Neural cell (in vitro differentiated cells): ENCODE data around the gene XXYLT1. TPM values are rescaled to one million over a fixed set of nuclear protein-coding genes. Genes with fewer than 3 reads are reported as not detected.
"Not testable (repeated sequence)": the region's sequence is repeated elsewhere in the genome, so short reads cannot be mapped to it uniquely, and the experiment has no call there.

Experiments
- H2AFZ ChIP-seq: fragments of 200-600, 300-800 bp; sonication (generic), shearing (Covaris generic); 2 replicates; pipeline ENCODE4 v1.6.0; 2014; ENCODE audit warnings: low read depth, mild to moderate bottlenecking, antibody characterized with exemption, low read length, moderate library complexity
- H3F3A ChIP-seq: fragments of 200-600 bp; shearing (Covaris generic); 2 replicates; pipeline ENCODE4 v1.6.1; 2016; ENCODE audit warnings: mild to moderate bottlenecking, moderate library complexity, mixed read lengths, antibody characterized with exemption, low read length; ENCODE audit not compliant: insufficient read depth, poor library complexity, severe bottlenecking
- H3K27ac ChIP-seq: fragments of 200-600, 300-800 bp; sonication (generic), shearing (Covaris generic); 2 replicates; pipeline ENCODE4 v1.5.1; 2014; ENCODE audit warnings: mild to moderate bottlenecking, low read length, moderate library complexity
- H3K27me3 ChIP-seq: fragments of 300-800, 200-600 bp; sonication (generic), shearing (Covaris generic); 2 replicates; pipeline ENCODE4 v1.6.0; 2014; ENCODE audit warnings: mild to moderate bottlenecking, low read depth, low read length, moderate library complexity; ENCODE audit not compliant: insufficient read depth
- H3K36me3 ChIP-seq: fragments of 300-800, 200-600 bp; sonication (generic), shearing (Covaris generic); 2 replicates; pipeline ENCODE4 v1.5.1; 2014; ENCODE audit warnings: mild to moderate bottlenecking, antibody characterized with exemption, low read length, moderate library complexity; ENCODE audit not compliant: insufficient read depth
- H3K4me2 ChIP-seq: fragments of 300-800, 200-600 bp; sonication (generic), shearing (Covaris generic); 2 replicates; pipeline ENCODE4 v1.6.0; 2014; ENCODE audit warnings: mild to moderate bottlenecking, low read length
- H3K4me3 ChIP-seq: fragments of 300-800, 200-600 bp; sonication (generic), shearing (Covaris generic); 2 replicates; pipeline ENCODE4 v1.5.1; 2014; ENCODE audit warnings: mild to moderate bottlenecking, low read length, moderate library complexity
- H3K79me2 ChIP-seq: fragments of 200-600 bp; shearing (Covaris generic); replicated peaks from 2 replicates; pipeline ENCODE4 v1.6.0; 2014; ENCODE audit warnings: mild to moderate bottlenecking, low read length, moderate library complexity; ENCODE audit not compliant: insufficient read depth
- H3K9ac ChIP-seq: fragments of 300-800, 200-600 bp; sonication (generic), shearing (Covaris generic); 2 replicates; pipeline ENCODE4 v1.6.1; 2016; ENCODE audit warnings: mild to moderate bottlenecking, low read length, mixed read lengths
- H3K9me2 ChIP-seq: fragments of 200-600 bp; shearing (Covaris generic); 2 replicates; pipeline ENCODE4 v1.6.1; 2016; ENCODE audit warnings: mild to moderate bottlenecking, low read length, mixed read lengths; ENCODE audit not compliant: insufficient read depth
- H3K9me3 ChIP-seq: fragments of 200-600, 300-800 bp; sonication (generic), shearing (Covaris generic); 2 replicates; pipeline ENCODE4 v1.6.1; 2016; ENCODE audit warnings: mild to moderate bottlenecking, mixed run types, low read length, moderate library complexity, mixed read lengths
- H4K20me1 ChIP-seq: fragments of 200-600 bp; shearing (Covaris generic); 2 replicates; pipeline ENCODE4 v1.6.1; 2016; ENCODE audit warnings: mild to moderate bottlenecking, mixed run types; ENCODE audit not compliant: insufficient read depth
- EP300 ChIP-seq: fragments of 450-650 bp; conservative IDR thresholded peaks from 2 replicates; pipeline ENCODE4 v1.6.1; 2014; ENCODE audit warnings: antibody characterized with exemption, mild to moderate bottlenecking, moderate library complexity; ENCODE audit not compliant: poor library complexity, severe bottlenecking
- EZH2 ChIP-seq: fragments of 200-600, 300-800 bp; shearing (Covaris generic), sonication (generic); IDR thresholded peaks from 2 replicates; pipeline ENCODE4 v1.6.1; 2014; ENCODE audit warnings: antibody characterized with exemption, low read length, borderline replicate concordance, mild to moderate bottlenecking; ENCODE audit not compliant: insufficient read depth, poor library complexity, severe bottlenecking
- MXI1 ChIP-seq: fragments of 450-650 bp; conservative IDR thresholded peaks from 2 replicates; pipeline ENCODE4 v1.6.1; 2014; ENCODE audit warnings: antibody characterized with exemption, mild to moderate bottlenecking; ENCODE audit not compliant: poor library complexity, severe bottlenecking
- POLR2AphosphoS5 ChIP-seq: IDR thresholded peaks from 2 replicates; pipeline ENCODE4 v1.6.1; 2012
- RAD21 ChIP-seq: fragments of 450-650 bp; conservative IDR thresholded peaks from 2 replicates; pipeline ENCODE4 v1.6.1; 2014; ENCODE audit warnings: antibody characterized with exemption, mild to moderate bottlenecking, moderate library complexity
- SMC3 ChIP-seq: fragments of 450-650 bp; conservative IDR thresholded peaks from 2 replicates; pipeline ENCODE4 v1.6.1; 2014; ENCODE audit warnings: antibody characterized with exemption, mild to moderate bottlenecking, moderate library complexity; ENCODE audit not compliant: poor library complexity
- TAF1 ChIP-seq: IDR thresholded peaks from 2 replicates; pipeline ENCODE4 v1.6.1; 2012; ENCODE audit warnings: low read depth
- polyA plus RNA-seq: library from polyadenylated mRNA; depleted of rRNA; stranded (reverse); fragments of >200 nt; gene quantifications from 2 replicates; pipeline ENCODE4 v1.2.3, GENCODE V29; 2014
- TF ChIP-seq, protein P1 (sequence below): fragments of 450-650 bp; IDR thresholded peaks from 2 replicates; pipeline ENCODE4 v1.5.1; 2014; ENCODE audit warnings: antibody characterized with exemption, mild to moderate bottlenecking, moderate library complexity; ENCODE audit not compliant: poor library complexity, severe bottlenecking
- TF ChIP-seq, protein P2 (sequence below): IDR thresholded peaks from 2 replicates; pipeline ENCODE4 v1.6.1; 2012; ENCODE audit warnings: borderline replicate concordance

The XXYLT1 gene
- polyA plus RNA-seq, 1 donor from 2014 or later = 25.4 TPM

DNA sequence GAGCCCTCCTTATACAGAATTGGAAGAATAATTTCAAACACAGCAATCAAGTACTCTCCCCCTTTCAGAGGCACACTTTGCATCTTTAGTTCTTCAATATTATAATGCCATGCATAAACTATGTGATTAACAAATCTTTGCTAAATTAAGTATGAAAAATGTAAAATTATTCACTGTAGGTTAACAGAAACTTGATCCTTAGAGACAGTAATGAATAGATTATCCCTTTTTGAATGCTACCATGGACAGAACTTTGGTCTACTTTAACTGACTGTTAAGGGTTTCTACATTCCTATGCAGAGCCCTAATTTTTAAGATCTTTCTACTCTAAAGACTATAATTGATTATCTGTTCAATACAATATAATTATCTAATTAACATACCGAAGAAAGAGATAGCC is 25.7 kb upstream of the XXYLT1 start:
- Histone ChIP-seq H3K27me3 (no peaks in the 10 kb centered on the region), H3F3A (no peaks in the 10 kb centered on the region), H4K20me1 (no peaks in the 10 kb centered on the region), H3K9me3 (no peaks in the 10 kb centered on the region), H3K79me2 (no peaks in the 10 kb centered on the region), H3K9ac (no peak overlapping the region), H3K27ac (no peak overlapping the region), H3K9me2 (no peaks in the 10 kb centered on the region), H3K4me2 (no peak overlapping the region), H2AFZ (no peak overlapping the region), H3K4me3 (no peak overlapping the region), H3K36me3 (peaks cover 8% of the 10 kb centered on the region)
- no peak for TF ChIP-seq POLR2AphosphoS5
- TF ChIP-seq, protein P1, sequence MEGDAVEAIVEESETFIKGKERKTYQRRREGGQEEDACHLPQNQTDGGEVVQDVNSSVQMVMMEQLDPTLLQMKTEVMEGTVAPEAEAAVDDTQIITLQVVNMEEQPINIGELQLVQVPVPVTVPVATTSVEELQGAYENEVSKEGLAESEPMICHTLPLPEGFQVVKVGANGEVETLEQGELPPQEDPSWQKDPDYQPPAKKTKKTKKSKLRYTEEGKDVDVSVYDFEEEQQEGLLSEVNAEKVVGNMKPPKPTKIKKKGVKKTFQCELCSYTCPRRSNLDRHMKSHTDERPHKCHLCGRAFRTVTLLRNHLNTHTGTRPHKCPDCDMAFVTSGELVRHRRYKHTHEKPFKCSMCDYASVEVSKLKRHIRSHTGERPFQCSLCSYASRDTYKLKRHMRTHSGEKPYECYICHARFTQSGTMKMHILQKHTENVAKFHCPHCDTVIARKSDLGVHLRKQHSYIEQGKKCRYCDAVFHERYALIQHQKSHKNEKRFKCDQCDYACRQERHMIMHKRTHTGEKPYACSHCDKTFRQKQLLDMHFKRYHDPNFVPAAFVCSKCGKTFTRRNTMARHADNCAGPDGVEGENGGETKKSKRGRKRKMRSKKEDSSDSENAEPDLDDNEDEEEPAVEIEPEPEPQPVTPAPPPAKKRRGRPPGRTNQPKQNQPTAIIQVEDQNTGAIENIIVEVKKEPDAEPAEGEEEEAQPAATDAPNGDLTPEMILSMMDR = no peak
- no peak for TF ChIP-seq SMC3
- TF ChIP-seq RAD21 = no peak
- no peak for TF ChIP-seq EP300
- no peak for TF ChIP-seq MXI1
- TF ChIP-seq TAF1 = no peak
- TF ChIP-seq, protein P2, sequence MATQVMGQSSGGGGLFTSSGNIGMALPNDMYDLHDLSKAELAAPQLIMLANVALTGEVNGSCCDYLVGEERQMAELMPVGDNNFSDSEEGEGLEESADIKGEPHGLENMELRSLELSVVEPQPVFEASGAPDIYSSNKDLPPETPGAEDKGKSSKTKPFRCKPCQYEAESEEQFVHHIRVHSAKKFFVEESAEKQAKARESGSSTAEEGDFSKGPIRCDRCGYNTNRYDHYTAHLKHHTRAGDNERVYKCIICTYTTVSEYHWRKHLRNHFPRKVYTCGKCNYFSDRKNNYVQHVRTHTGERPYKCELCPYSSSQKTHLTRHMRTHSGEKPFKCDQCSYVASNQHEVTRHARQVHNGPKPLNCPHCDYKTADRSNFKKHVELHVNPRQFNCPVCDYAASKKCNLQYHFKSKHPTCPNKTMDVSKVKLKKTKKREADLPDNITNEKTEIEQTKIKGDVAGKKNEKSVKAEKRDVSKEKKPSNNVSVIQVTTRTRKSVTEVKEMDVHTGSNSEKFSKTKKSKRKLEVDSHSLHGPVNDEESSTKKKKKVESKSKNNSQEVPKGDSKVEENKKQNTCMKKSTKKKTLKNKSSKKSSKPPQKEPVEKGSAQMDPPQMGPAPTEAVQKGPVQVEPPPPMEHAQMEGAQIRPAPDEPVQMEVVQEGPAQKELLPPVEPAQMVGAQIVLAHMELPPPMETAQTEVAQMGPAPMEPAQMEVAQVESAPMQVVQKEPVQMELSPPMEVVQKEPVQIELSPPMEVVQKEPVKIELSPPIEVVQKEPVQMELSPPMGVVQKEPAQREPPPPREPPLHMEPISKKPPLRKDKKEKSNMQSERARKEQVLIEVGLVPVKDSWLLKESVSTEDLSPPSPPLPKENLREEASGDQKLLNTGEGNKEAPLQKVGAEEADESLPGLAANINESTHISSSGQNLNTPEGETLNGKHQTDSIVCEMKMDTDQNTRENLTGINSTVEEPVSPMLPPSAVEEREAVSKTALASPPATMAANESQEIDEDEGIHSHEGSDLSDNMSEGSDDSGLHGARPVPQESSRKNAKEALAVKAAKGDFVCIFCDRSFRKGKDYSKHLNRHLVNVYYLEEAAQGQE = no peak
- no peak for TF ChIP-seq EZH2

DNA sequence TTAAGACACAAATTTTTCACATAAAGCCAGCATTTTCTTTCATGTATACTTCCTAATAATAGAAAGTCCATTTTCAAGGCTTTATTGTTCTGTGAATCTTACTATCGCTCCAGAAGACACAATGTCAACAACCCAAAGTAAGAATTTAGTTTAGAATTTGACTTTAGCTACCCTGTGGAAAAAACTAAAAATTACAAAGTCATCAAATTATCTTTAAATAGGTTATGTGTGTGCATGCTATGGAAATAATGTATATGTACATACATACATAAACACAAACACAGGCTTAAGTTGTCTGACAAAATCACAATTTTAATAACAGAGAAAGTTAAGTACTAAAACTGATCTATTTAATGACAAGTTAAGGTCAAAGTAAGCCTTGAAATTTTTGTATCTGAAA is 20.2 kb upstream of the XXYLT1 start:
- H3K4me2 ChIP-seq = no peak overlapping the region
- H3K79me2 ChIP-seq = no peaks in the 10 kb centered on the region
- no peak overlapping the region for H2AFZ ChIP-seq
- peaks cover 12% of the 10 kb centered on the region for H3K36me3 ChIP-seq
- no peak overlapping the region for H3K9ac ChIP-seq
- H3F3A ChIP-seq = no peaks in the 10 kb centered on the region
- H3K4me3 ChIP-seq = no peak overlapping the region
- no peak overlapping the region for H3K27ac ChIP-seq
- H3K27me3 ChIP-seq = no peaks in the 10 kb centered on the region
- no peaks in the 10 kb centered on the region for H3K9me3 ChIP-seq
- no peaks in the 10 kb centered on the region for H4K20me1 ChIP-seq
- no peaks in the 10 kb centered on the region for H3K9me2 ChIP-seq
- no peak for TF ChIP-seq RAD21

DNA sequence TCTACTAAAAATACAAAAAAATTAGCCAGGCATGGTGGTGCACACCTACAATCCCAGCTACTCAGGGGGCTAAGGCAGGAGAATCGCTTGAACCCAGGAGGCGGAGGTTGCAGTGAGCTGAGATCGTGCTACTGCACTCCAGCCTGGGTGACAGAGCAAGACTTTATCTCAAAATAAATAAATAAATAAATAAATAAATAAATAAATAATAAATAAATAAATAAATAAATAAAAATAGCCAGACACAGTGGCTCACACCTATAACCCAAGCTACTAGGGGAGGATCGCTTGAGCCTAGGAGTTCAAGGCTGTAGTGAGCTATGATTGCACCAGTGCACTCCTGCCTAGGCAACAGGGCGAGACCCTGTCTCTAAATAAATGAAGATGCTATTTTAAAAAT is 19.7 kb upstream of the XXYLT1 start:
- H3K9me2 ChIP-seq, H3K79me2 ChIP-seq, H3F3A ChIP-seq, H2AFZ ChIP-seq, H4K20me1 ChIP-seq, H3K9me3 ChIP-seq, H3K4me3 ChIP-seq, H3K27ac ChIP-seq, H3K27me3 ChIP-seq, H3K9ac ChIP-seq, H3K4me2 ChIP-seq: not testable (repeated sequence)
- H3K36me3 ChIP-seq = peaks cover 12% of the 10 kb centered on the region
